HG02678 (cell line): Measurements from ENCODE around the gene JAKMIP1.

Source experiments
- ATAC-seq: cut with Tn5 transposase; IDR thresholded peaks from one replicate; pipeline ENCODE4 v1.9.1; 2021; ENCODE audit warnings: mild to moderate bottlenecking, moderate library complexity; ENCODE audit not compliant: unreplicated experiment

Gene JAKMIP1

GRCh38 chr4:6106156-6106555, 94.2 kb downstream of the JAKMIP1 start:
- ATAC-seq, result no peak

GRCh38 chr4:6105311-6105911, 94.9 kb downstream of the JAKMIP1 start:
- no peak for ATAC-seq

- no peak for ATAC-seq
These were observed 95.7 kb downstream of the JAKMIP1 start for GRCh38 chr4:6104541-6105130.

- no peak for ATAC-seq
These were observed 102.8 kb downstream of the JAKMIP1 start for GRCh38 chr4:6097581-6097980.

- ATAC-seq, result no peak
These were observed 104.5 kb downstream of the JAKMIP1 start for GRCh38 chr4:6095897-6096296.

DNA sequence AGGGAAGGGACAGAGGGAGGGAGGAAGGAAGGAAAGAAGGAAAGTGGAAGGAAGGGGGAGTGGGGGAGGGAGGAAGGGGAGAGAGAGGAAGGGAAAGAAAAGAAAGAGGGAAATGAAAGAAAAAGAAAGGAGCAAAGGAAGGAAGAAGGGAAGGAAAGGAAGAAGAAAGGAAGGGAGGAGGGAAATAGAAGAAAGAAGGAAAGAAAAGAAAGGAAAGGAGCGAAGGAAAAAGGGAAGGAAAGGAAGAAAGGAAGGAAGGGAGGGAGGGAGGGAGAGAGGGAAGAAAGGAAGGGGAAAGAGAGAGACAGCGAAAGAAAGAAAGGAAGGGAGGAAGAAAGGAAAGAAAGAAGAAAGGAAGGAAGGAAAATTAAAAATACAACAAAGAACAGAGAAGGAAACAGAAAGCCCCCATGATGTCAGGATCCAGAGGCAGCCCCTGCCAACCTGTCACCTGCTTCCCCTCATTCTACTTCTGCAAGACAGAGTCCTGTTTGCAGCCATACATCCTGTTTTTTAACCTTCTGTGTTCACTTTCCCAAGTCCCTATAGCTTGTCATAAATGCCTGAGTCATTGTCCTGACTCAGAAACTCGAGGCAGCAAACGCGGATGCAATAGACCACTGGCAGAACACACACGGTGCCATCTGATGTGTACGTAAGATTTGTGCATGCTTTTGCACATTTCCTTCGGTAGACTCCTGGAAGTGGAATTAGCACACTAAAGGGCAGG, 105.2 kb downstream of the JAKMIP1 start:
- ATAC-seq, result no peak

DNA sequence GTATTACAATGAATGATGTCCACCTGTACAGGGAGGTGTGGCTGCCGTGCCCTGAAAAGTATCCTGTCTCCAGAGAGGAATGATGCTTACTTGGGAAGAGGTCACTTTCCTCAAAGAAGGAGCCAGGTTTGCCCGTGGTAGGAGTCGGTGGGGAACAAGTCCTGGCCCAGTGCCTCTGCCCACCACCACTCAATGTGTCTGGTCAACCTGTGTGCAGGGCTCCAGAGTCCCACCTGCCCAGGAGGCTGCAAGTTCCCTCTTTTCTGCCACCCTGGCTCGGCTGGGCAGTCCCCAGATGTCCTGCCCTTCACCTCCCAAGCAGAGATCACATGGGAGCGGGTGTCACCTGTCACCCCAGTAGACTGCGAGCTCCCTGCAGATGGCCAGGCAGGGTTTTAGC, 106.7 kb downstream of the JAKMIP1 start:
- no peak for ATAC-seq

GRCh38 chr4:6092971-6093370, 107.4 kb downstream of the JAKMIP1 start:
- no peak for ATAC-seq

- no peak for ATAC-seq
These were observed 108.2 kb downstream of the JAKMIP1 start for GRCh38 chr4:6092131-6092530.

DNA sequence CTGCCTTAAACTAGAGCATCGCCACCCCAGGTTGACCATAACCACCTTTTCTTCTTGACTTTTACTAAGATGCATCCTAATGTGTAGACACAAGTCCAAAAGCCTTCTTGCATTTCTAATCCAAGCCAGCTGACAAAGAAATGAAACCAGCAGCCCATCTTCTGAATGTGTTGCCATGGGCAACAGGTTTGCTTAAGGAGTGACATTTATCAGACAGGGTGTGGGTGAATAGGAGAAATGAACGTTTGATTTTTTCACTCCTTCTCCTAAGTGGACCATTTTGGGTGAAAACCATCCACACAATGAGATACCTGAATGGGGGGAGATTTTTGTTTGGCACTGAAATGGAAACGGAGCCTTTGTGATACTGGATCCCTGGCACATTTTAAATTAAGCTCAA, 109.4 kb downstream of the JAKMIP1 start:
- no peak for ATAC-seq

DNA sequence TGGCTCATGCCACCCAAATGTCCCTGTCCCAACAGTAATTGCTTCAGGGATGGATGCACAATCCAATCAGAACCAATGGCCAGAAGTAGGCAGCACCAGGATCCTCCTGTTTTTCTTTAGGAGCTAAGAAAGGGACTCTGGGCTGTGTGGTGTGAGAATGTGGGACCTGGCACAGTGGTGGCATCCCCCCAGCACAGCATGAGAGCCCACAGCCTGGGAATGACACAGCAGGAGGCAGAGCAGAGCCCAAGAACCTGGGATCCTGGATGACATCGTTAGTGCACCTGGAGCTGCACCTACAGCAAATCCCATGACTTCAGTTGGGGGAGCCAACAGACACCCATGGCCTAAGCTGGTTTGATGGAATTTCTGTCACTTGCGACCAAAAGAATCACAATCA, 111.4 kb downstream of the JAKMIP1 start:
- ATAC-seq, result no peak

GRCh38 chr4:6087669-6088341, 112.5 kb downstream of the JAKMIP1 start:
- ATAC-seq, result no peak

DNA sequence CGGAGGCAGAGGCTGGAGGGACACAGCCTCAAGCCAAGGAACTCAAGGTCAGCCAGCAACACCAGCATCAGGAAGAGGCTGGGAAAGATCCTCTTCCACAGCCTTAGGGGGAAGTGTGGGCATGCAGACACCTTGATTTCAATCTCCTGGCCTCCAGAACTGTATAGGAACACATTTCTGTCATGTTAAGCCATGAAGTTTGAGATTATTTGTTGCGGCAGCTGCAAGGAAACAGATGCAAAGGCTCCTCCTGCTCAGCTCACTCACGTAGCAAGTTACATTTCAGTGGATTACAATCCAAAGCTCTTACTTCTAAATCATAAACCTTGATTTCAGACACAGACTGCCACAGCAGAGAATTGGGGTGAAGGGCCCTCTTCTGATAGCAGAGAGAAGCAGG, 113.5 kb downstream of the JAKMIP1 start:
- no peak for ATAC-seq

DNA sequence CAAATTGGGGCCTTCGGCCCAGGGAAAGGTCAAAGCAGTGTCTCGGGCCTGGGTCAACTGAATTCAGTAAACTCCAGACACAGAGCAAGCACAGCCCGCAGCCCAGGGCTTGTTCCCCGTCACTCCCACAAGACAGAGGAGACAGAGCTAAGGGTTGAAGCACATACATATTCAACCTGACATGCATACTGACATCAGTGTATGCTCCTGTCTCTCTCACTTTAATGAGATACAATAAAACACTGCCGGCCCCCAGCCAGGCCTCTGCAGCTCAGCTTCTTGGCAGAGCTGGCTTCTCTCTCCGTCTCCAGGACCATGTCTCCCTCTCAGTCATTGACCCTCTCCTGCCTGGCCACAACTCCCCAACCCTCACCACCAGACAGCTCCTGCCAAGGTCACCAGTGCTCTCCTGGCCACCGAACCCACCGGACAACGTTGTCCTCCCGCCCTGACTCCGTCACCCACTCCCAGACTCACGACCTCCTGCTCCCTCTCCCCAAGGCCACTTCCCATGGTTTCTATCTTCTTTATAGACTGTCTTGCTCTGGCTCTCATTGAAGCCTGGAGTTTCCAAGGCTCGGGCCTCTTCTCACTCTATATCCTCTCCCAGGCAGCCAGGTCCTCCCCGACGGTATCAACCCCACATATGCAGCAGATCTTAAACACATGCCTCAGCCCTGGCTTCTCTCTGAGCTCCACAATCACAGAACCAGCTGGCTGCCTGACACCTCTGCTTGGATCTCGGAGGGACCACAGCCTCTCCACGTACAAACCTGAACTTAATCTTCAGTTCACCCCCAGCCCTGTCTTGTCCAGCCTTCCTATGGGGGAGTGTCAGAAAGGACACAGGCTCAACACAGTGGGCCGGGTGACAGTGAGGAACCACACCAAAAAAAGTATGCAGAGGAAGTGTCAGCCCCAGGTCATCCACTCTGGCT, 114.4 kb downstream of the JAKMIP1 start:
- no peak for ATAC-seq

GRCh38 chr4:6085028-6085690, 115.2 kb downstream of the JAKMIP1 start:
- ATAC-seq, result no peak

- no peak for ATAC-seq
These were observed 120.4 kb downstream of the JAKMIP1 start for GRCh38 chr4:6079965-6080364.

DNA sequence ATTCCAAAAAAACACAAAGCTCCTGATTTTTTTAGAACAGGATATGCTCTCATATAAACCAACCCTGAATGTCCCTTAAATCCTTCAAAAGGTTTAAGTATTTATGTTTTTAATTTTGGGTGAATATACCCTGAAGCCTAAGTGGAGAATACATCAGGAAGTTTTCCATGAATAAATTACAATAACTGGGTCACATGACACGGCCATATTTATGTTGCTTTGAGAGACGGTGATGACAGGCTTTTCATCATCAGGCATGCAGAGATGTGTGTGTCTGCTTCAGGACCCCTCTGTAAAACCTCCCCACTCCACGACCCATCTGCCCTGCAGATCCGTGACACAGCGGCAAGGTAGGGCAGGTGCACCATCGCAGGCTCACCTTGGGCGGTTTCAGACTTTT, 121.8 kb downstream of the JAKMIP1 start:
- ATAC-seq, result no peak

DNA sequence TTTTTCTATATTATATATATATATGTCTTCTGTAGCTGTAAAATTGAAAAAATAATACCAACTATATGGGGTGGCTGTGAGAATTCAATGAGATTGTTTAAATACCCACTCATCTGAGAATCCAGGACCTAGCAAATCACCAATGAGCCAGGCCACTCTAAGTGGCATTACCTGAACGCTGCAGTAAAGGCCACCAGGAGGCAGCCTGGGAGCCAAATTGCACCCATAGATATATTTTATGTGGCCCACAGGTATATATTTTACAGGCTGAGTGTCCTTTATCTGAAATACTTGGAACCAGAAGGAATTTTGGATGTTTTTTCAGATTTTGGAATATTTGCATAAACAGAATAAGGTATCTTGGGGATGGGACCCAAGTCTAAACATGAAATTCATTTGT, 124.0 kb downstream of the JAKMIP1 start:
- no peak for ATAC-seq

GRCh38 chr4:6074758-6075157, 125.6 kb downstream of the JAKMIP1 start:
- no peak for ATAC-seq
